ENCODE results near the gene NR2E1.

DNA sequence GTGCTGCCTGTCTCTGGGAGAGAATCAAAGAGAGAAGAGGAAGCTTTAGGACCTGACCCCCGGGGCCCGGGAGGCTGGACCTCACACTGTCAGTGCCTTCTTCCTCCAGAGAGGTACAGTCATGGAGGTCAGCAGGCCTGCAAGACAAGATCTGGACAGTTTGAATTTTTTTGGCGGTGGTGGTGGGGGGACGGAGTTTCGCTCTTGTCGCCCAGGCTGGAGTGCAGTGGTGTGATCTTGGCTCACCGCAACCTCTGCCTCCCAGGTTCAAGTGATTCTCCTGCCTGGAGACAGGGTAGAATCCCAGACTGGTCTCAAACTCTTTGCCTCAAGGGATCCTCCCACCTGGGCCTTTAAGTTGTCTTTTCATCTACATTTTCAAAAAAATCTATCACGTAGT is 34.4 kb downstream of the NR2E1 start:
- TF ChIP-seq POLR2A (IDR thresholded peaks at IDR 0.05), result no peak
- TF ChIP-seq, protein P1, sequence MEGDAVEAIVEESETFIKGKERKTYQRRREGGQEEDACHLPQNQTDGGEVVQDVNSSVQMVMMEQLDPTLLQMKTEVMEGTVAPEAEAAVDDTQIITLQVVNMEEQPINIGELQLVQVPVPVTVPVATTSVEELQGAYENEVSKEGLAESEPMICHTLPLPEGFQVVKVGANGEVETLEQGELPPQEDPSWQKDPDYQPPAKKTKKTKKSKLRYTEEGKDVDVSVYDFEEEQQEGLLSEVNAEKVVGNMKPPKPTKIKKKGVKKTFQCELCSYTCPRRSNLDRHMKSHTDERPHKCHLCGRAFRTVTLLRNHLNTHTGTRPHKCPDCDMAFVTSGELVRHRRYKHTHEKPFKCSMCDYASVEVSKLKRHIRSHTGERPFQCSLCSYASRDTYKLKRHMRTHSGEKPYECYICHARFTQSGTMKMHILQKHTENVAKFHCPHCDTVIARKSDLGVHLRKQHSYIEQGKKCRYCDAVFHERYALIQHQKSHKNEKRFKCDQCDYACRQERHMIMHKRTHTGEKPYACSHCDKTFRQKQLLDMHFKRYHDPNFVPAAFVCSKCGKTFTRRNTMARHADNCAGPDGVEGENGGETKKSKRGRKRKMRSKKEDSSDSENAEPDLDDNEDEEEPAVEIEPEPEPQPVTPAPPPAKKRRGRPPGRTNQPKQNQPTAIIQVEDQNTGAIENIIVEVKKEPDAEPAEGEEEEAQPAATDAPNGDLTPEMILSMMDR (IDR thresholded peaks at IDR 0.05), result no peak

All from thyroid gland (tissue), 4 donors.